Tibial artery (tissue), 4 donors: Measurements from ENCODE around the gene OMP.

ENCODE experiments used
- DNase-seq, 2 donors: peaks; one replicate each; pipeline ENCODE4 v3.0.0-alpha.2; 2019
- H3K27ac ChIP-seq, 2 donors: fragments of 200-600 bp; sonication (generic) in 1 of 2; 1 replicate in 1 of 2; 2 replicates in 1 of 2; pipeline ENCODE4 v1.5.1; 2018 to 2019; ENCODE audit warnings: mild to moderate bottlenecking in 1 of 2
- H3K27me3 ChIP-seq, 2 donors: fragments of 200-600 bp; sonication (generic) in 1 of 2; one replicate each; pipeline versions ENCODE4 v1.5.1 to v1.6.0; 2016 to 2019
- H3K36me3 ChIP-seq, 3 donors: fragments of 200-600 bp; sonication (generic) in 2 of 3; one replicate each; pipeline ENCODE4 v1.5.1; 2016 to 2019; ENCODE audit warnings: mild to moderate bottlenecking in 2 of 3
- H3K4me1 ChIP-seq, 4 donors: fragments of 200-600 bp; sonication (generic) in 2 of 4; 1 replicate in 3 of 4; 2 replicates in 1 of 4; pipeline ENCODE4 v1.5.1; 2016 to 2019
- H3K4me3 ChIP-seq, 2 donors: fragments of 200-600 bp; sonication (generic) in 1 of 2; 1 replicate in 1 of 2; 2 replicates in 1 of 2; pipeline ENCODE4 v1.5.1; 2018 to 2019; ENCODE audit warnings: mild to moderate bottlenecking in 2 of 2
- H3K9me3 ChIP-seq, 3 donors: fragments of 200-600 bp; sonication (generic) in 1 of 3; one replicate each; pipeline ENCODE4 v1.5.1; 2016 to 2019
- CTCF ChIP-seq, 2 experiments: fragments of 200-600 bp in 1 of 2; fragments of 450-650 bp in 1 of 2; IDR thresholded peaks; one replicate each; pipeline ENCODE4 v1.5.1; 2017 to 2019; ENCODE audit warnings: antibody characterized with exemption in 2 of 2, mild to moderate bottlenecking in 1 of 2, moderate library complexity in 1 of 2
- intact Hi-C: fragments of 100-400 bp; cut with DNase I; formaldehyde crosslinking; loops from one replicate; pipeline ENCODE4 v1.15.0; 2023; ENCODE audit warnings: low total_unique reads

The OMP gene

GRCh38 chr11:77141034-77141433 lies 38.4 kb downstream of the OMP start:
- no peak for TF ChIP-seq CTCF (IDR thresholded peaks at IDR 0.05)
- Histone ChIP-seq H3K27ac (no peak overlapping the region), H3K27me3 (peaks cover 0 to 31% of the 10 kb centered on the region in 2 donors), H3K4me3 (no peak overlapping the region), H3K4me1 (peaks cover 0 to 6% (median 2%) of the 10 kb centered on the region in 4 donors), H3K9me3 (no peaks in the 10 kb centered on the region), H3K36me3 (no peaks in the 10 kb centered on the region)
- intact Hi-C loops = no loop called here
- DNase-seq = no peak

- Histone ChIP-seq H3K9me3 (no peaks in the 10 kb centered on the region), H3K4me3 (no peak overlapping the region), H3K27ac (no peak overlapping the region), H3K27me3 (peaks cover 0 to 35% of the 10 kb centered on the region in 2 donors), H3K4me1 (peaks cover 0 to 6% (median 2%) of the 10 kb centered on the region in 4 donors), H3K36me3 (no peaks in the 10 kb centered on the region)
- DNase-seq = no peak
- intact Hi-C loops = no loop called here
- no peak for TF ChIP-seq CTCF (IDR thresholded peaks at IDR 0.05)
These were observed 38.8 kb downstream of the OMP start for GRCh38 chr11:77141475-77141874.

GRCh38 chr11:77142091-77142975 lies 39.7 kb downstream of the OMP start:
- no peaks in the 10 kb centered on the region for H3K9me3 ChIP-seq
- DNase-seq = no peak
- no peak overlapping the region for H3K4me3 ChIP-seq
- H3K36me3 ChIP-seq = no peaks in the 10 kb centered on the region
- TF ChIP-seq CTCF (IDR thresholded peaks at IDR 0.05) = no peak
- H3K4me1 ChIP-seq = peaks cover 0 to 6% (median 2%) of the 10 kb centered on the region in 4 donors
- peaks cover 0 to 34% of the 10 kb centered on the region in 2 donors for H3K27me3 ChIP-seq
- H3K27ac ChIP-seq = no peak overlapping the region
- intact Hi-C loops = no loop called here

- Histone ChIP-seq H3K27me3 (peaks cover 0 to 28% of the 10 kb centered on the region in 2 donors), H3K27ac (no peak overlapping the region), H3K4me1 (no peaks in the 10 kb centered on the region), H3K9me3 (no peaks in the 10 kb centered on the region), H3K36me3 (no peaks in the 10 kb centered on the region), H3K4me3 (no peak overlapping the region)
- no peak for TF ChIP-seq CTCF (IDR thresholded peaks at IDR 0.05)
- intact Hi-C loops = no loop called here
- DNase-seq = no peak
These were observed 40.9 kb downstream of the OMP start for GRCh38 chr11:77143405-77144020.

GRCh38 chr11:77144196-77144856 lies 41.7 kb downstream of the OMP start:
- DNase-seq = no peak

More at GRCh38 chr11:77144196-77144856, 41.7 kb downstream of the OMP start:
- Histone ChIP-seq H3K9me3 (no peaks in the 10 kb centered on the region), H3K4me3 (no peak overlapping the region), H3K36me3 (no peaks in the 10 kb centered on the region), H3K4me1 (no peaks in the 10 kb centered on the region), H3K27ac (no peak overlapping the region), H3K27me3 (peaks cover 0 to 20% of the 10 kb centered on the region in 2 donors)
- TF ChIP-seq CTCF (IDR thresholded peaks at IDR 0.05) = no peak
- intact Hi-C loops = no loop called here
